Endothelial cell (in vitro differentiated cells): ENCODE measurements around the gene CD207. TPM values are rescaled to one million over a fixed set of nuclear protein-coding genes. Genes with fewer than 3 reads are reported as not detected.
"Not testable (repeated sequence)": the region's sequence is repeated elsewhere in the genome, so short reads cannot be mapped to it uniquely, and the experiment has no call there.

ENCODE experiments used
- DNase-seq: peaks from one replicate; pipeline ENCODE4 v3.0.0; 2021; ENCODE audit warnings: low spot score
- H3K27ac Mint-ChIP-seq: one replicate; pipeline ENCODE4 v1.8.0; 2021; ENCODE audit warnings: mixed read lengths, inconsistent platforms; ENCODE audit not compliant: unreplicated experiment
- H3K27me3 Mint-ChIP-seq: one replicate; pipeline ENCODE4 v1.8.0; 2021; ENCODE audit warnings: mild to moderate bottlenecking, moderate library complexity, mixed read lengths, inconsistent platforms; ENCODE audit not compliant: unreplicated experiment
- H3K36me3 Mint-ChIP-seq: one replicate; pipeline ENCODE4 v1.8.0; 2021; ENCODE audit warnings: mild to moderate bottlenecking, low read depth, mixed read lengths, inconsistent platforms; ENCODE audit not compliant: unreplicated experiment
- H3K4me1 Mint-ChIP-seq: one replicate; pipeline ENCODE4 v1.8.0; 2021; ENCODE audit warnings: mild to moderate bottlenecking, mixed read lengths, inconsistent platforms; ENCODE audit not compliant: unreplicated experiment
- H3K4me3 Mint-ChIP-seq: one replicate; pipeline ENCODE4 v1.8.0; 2021; ENCODE audit warnings: mild to moderate bottlenecking, mixed read lengths, inconsistent platforms; ENCODE audit not compliant: unreplicated experiment
- H3K9me3 Mint-ChIP-seq: one replicate; pipeline ENCODE4 v1.8.0; 2021; ENCODE audit warnings: mixed read lengths, inconsistent platforms; ENCODE audit not compliant: unreplicated experiment
- CTCF ChIP-seq: fragments of 200-600 bp; sonication (generic); IDR thresholded peaks from one replicate; pipeline ENCODE4 v1.5.0; 2021; ENCODE audit warnings: antibody characterized with exemption; ENCODE audit not compliant: unreplicated experiment
- long read RNA-seq: library from polyadenylated mRNA; unstranded; transcript quantifications from one replicate; pipeline ENCODE4 v2.0.0, GENCODE V29; 2020; ENCODE audit not compliant: unreplicated experiment
- total RNA-seq: library from RNA; stranded (reverse); fragmentation: NEBNext Ultra II Directional; extraction: Animal tissue kit (Norgen Biotek cat#: 25700); gene quantifications from one replicate; pipeline ENCODE4 v1.2.1, GENCODE V29; 2021; ENCODE audit not compliant: unreplicated experiment

CD207 gene
- 0.74 TPM for total RNA-seq
- long read RNA-seq: 0 reads

- H3K27ac Mint-ChIP-seq: peak within 1 kb of the TSS; percentile 20
- no peaks in the 10 kb centered on the region for H3K9me3 Mint-ChIP-seq
- H3K36me3 Mint-ChIP-seq: peaks cover 16% of the 10 kb centered on the region
- peaks cover 9% of the 10 kb centered on the region for H3K27me3 Mint-ChIP-seq
- no peak for TF ChIP-seq CTCF
- peak within 1 kb of the TSS; percentile 26 for H3K4me3 Mint-ChIP-seq
- peaks cover 48% of the 10 kb centered on the region for H3K4me1 Mint-ChIP-seq
- DNase-seq: no peak
Observed at GRCh38 chr2:70835643-70836042, at the start of gene CD207. Gene CD207, minus strand, starts transcription at chr2:70835816. Its CDS starts 40 bp downstream, at chr2:70835776.

GRCh38 chr2:70878543-70878942, 42.9 kb upstream of the CD207 start:
- not testable (repeated sequence) for H3K4me1 Mint-ChIP-seq, DNase-seq, H3K27ac Mint-ChIP-seq, H3K4me3 Mint-ChIP-seq, H3K36me3 Mint-ChIP-seq, H3K9me3 Mint-ChIP-seq
- H3K27me3 Mint-ChIP-seq: peaks cover 21% of the 10 kb centered on the region

- H3K9me3 Mint-ChIP-seq, H3K27ac Mint-ChIP-seq, H3K4me3 Mint-ChIP-seq, H3K36me3 Mint-ChIP-seq, H3K4me1 Mint-ChIP-seq, DNase-seq: not testable (repeated sequence)
- H3K27me3 Mint-ChIP-seq: peaks cover 14% of the 10 kb centered on the region
Observed at GRCh38 chr2:70876138-70876537, 40.5 kb upstream of the CD207 start.

GRCh38 chr2:70873541-70873940, 37.9 kb upstream of the CD207 start:
- Mint-ChIP-seq H3K4me1 (no peaks in the 10 kb centered on the region), H3K27ac (no peak overlapping the region), H3K27me3 (peaks cover 14% of the 10 kb centered on the region), H3K9me3 (no peaks in the 10 kb centered on the region), H3K36me3 (no peaks in the 10 kb centered on the region), H3K4me3 (no peak overlapping the region)
- DNase-seq: no peak
- TF ChIP-seq CTCF: no peak

GRCh38 chr2:70871398-70872211, 36.0 kb upstream of the CD207 start:
- TF ChIP-seq CTCF: peak; percentile 85
- H3K9me3 Mint-ChIP-seq: no peaks in the 10 kb centered on the region
- peaks cover 8% of the 10 kb centered on the region for H3K27me3 Mint-ChIP-seq
- no peak overlapping the region for H3K27ac Mint-ChIP-seq
- H3K4me3 Mint-ChIP-seq: no peak overlapping the region
- H3K36me3 Mint-ChIP-seq: no peaks in the 10 kb centered on the region
- H3K4me1 Mint-ChIP-seq: no peaks in the 10 kb centered on the region
- DNase-seq: peak; percentile 95

- H3K27me3 Mint-ChIP-seq: peaks cover 4% of the 10 kb centered on the region
- H3K4me1 Mint-ChIP-seq: no peaks in the 10 kb centered on the region
- H3K27ac Mint-ChIP-seq: no peak overlapping the region
- no peak for TF ChIP-seq CTCF
- no peaks in the 10 kb centered on the region for H3K9me3 Mint-ChIP-seq
- H3K36me3 Mint-ChIP-seq: no peaks in the 10 kb centered on the region
- DNase-seq: no peak
- H3K4me3 Mint-ChIP-seq: no peak overlapping the region
Observed at GRCh38 chr2:70870790-70871189, 35.2 kb upstream of the CD207 start.
